B cell (primary cell): Measurements from ENCODE around the gene SAP130. TPM values are rescaled to one million over a fixed set of nuclear protein-coding genes. Genes with fewer than 3 reads are reported as not detected.

Experiments
- ATAC-seq: fragments of 200-7000 bp; cut with Tn5 transposase; one replicate; pipeline ENCODE4 v1.10.0; 2021; ENCODE audit warnings: low read depth, mild to moderate bottlenecking, moderate number of reproducible peaks, moderate library complexity
- CTCF ChIA-PET: fragments of 350-600 bp; sonication (Branson Sonifier 250); formaldehyde crosslinking; loops from one replicate; lab custom pipeline; 2021; ENCODE audit warnings: antibody characterized with exemption, inconsistent platforms; lab: Charles Lee
- POLR2A ChIA-PET: fragments of 350-600 bp; sonication (Branson Sonifier 250); formaldehyde crosslinking; loops from one replicate; lab custom pipeline; 2021; ENCODE audit warnings: antibody characterized with exemption; lab: Charles Lee
- DNase-seq: peaks from one replicate; pipeline ENCODE4 v3.0.0; 2013
- H2AFZ ChIP-seq: 2 replicates; pipeline ENCODE4 v1.6.1; 2012; ENCODE audit warnings: mild to moderate bottlenecking, low read depth, low read length; ENCODE audit not compliant: insufficient read depth, poor library complexity, severe bottlenecking
- H3K27ac ChIP-seq, 2 donors: 1 replicate in 1 of 2; 2 replicates in 1 of 2; pipeline ENCODE4 v1.5.1; 2012 to 2013; ENCODE audit warnings: low read length in 2 of 2, mild to moderate bottlenecking in 2 of 2, moderate library complexity in 1 of 2
- H3K27me3 ChIP-seq, 4 experiments: fragments of 200-600 bp in 1 of 4; sonication (generic) in 1 of 4; replicated peaks in 1 of 4; 1 replicate in 2 of 4; 2 replicates in 2 of 4; pipeline versions ENCODE4 v1.6.1 to v1.7.0; 2013 to 2016; ENCODE audit warnings: low read length in 3 of 4, mild to moderate bottlenecking in 2 of 4, mixed read lengths in 1 of 4, moderate library complexity in 1 of 4; ENCODE audit not compliant: insufficient read depth in 4 of 4, control insufficient read depth in 3 of 4; ENCODE audit errors: control extremely low read depth in 1 of 4
- H3K36me3 ChIP-seq, 2 experiments: replicated peaks in 1 of 2; 1 replicate in 1 of 2; 2 replicates in 1 of 2; pipeline versions ENCODE4 v1.6.1 to v1.7.1; 2013; ENCODE audit warnings: low read length in 1 of 2; ENCODE audit not compliant: insufficient read depth in 2 of 2, control insufficient read depth in 1 of 2; ENCODE audit errors: control extremely low read depth in 1 of 2, extremely low read depth in 1 of 2
- H3K4me1 ChIP-seq, 2 donors: fragments of 200-600 bp in 1 of 2; sonication (generic) in 1 of 2; 1 replicate in 1 of 2; 2 replicates in 1 of 2; pipeline versions ENCODE4 v1.5.1 to v1.6.1; 2013 to 2017; ENCODE audit warnings: low read length in 2 of 2; ENCODE audit not compliant: control insufficient read depth in 2 of 2, insufficient read depth in 2 of 2
- H3K4me2 ChIP-seq: replicated peaks from 2 replicates; pipeline ENCODE3; 2012; ENCODE audit warnings: mild to moderate bottlenecking, low read depth, low read length; ENCODE audit not compliant: poor library complexity, severe bottlenecking
- H3K4me3 ChIP-seq, 5 experiments: fragments of 200-600 bp in 1 of 5; sonication (generic) in 1 of 5; 1 replicate in 3 of 5; 2 replicates in 2 of 5; pipeline versions ENCODE4 v1.5.1 to v1.7.0; 2011 to 2016; ENCODE audit warnings: low read length in 4 of 5, mild to moderate bottlenecking in 4 of 5, low read depth in 2 of 5, control low read depth in 1 of 5, moderate library complexity in 1 of 5; ENCODE audit not compliant: insufficient read depth in 1 of 5; ENCODE audit errors: control extremely low read depth in 1 of 5, extremely low read depth in 1 of 5
- H3K79me2 ChIP-seq: fragments of 200-600 bp; sonication (generic); one replicate; pipeline ENCODE4 v1.6.0; 2016; ENCODE audit warnings: low read length; ENCODE audit not compliant: control insufficient read depth, insufficient read depth
- H3K9ac ChIP-seq: fragments of 200-600 bp; sonication (generic); 2 replicates; pipeline ENCODE4 v1.6.1; 2017; ENCODE audit warnings: mild to moderate bottlenecking, low read length, moderate library complexity
- H3K9me3 ChIP-seq, 3 donors: one replicate each; pipeline versions ENCODE4 v1.6.1 to v1.7.1; 2013; ENCODE audit warnings: low read length in 2 of 3; ENCODE audit not compliant: control insufficient read depth in 2 of 3, insufficient read depth in 1 of 3; ENCODE audit errors: control extremely low read depth in 1 of 3
- H4K20me1 ChIP-seq: 2 replicates; pipeline ENCODE4 v1.6.0; 2012; ENCODE audit warnings: mild to moderate bottlenecking, low read length; ENCODE audit not compliant: insufficient read depth, control insufficient read depth, poor library complexity, severe bottlenecking
- H3K27ac Mint-ChIP-seq: one replicate; pipeline ENCODE4 v1.8.0; 2021; ENCODE audit warnings: mixed read lengths
- H3K27me3 Mint-ChIP-seq: one replicate; pipeline ENCODE4 v1.8.0; 2021; ENCODE audit warnings: mixed read lengths
- H3K4me1 Mint-ChIP-seq: one replicate; pipeline ENCODE4 v1.8.0; 2021; ENCODE audit warnings: mixed read lengths
- H3K4me3 Mint-ChIP-seq: one replicate; pipeline ENCODE4 v1.8.0; 2021; ENCODE audit warnings: mixed read lengths
- H3K9me3 Mint-ChIP-seq: one replicate; pipeline ENCODE4 v1.8.0; 2022; ENCODE audit warnings: mixed read lengths; ENCODE audit not compliant: insufficient read depth
- EZH2 ChIP-seq: IDR thresholded peaks from 2 replicates; pipeline ENCODE4 v1.6.1; 2012; ENCODE audit warnings: borderline replicate concordance, low read depth, mild to moderate bottlenecking, moderate library complexity, low read length; ENCODE audit not compliant: insufficient read depth, poor library complexity, severe bottlenecking
- WGBS: methylation state at CpG from one replicate; pipeline ENCODE4 v1.1.5; 2013; ENCODE audit warnings: missing lambda C conversion rate; ENCODE audit not compliant: insufficient coverage; 5-methylcytosine and 5-hydroxymethylcytosine counted together
- intact Hi-C: fragments of 100-400 bp; cut with micrococcal nuclease; formaldehyde crosslinking; loops from one replicate; pipeline ENCODE4 v1.10.0; 2022
- polyA plus RNA-seq: library from polyadenylated mRNA; depleted of rRNA; stranded (reverse); fragments of >200 nt; gene quantifications from 2 replicates; pipeline ENCODE4 v1.2.3, GENCODE V29; 2012
- total RNA-seq, 2 donors: library from RNA; stranded (reverse); fragments of 120-200 nt in 1 of 2; gene quantifications; 1 replicate in 1 of 2; 2 replicates in 1 of 2; pipeline versions ENCODE4 v1.2.3 to v1.2.4, GENCODE V29; 2013 to 2022
- TF ChIP-seq, protein P1 (sequence below): fragments of 200-600 bp; IDR thresholded peaks from one replicate; pipeline ENCODE4 v1.8.0; 2022; ENCODE audit warnings: antibody characterized with exemption, mild to moderate bottlenecking

The SAP130 gene
- total and polyA plus RNA-seq, 2 donors (not counting 1 experiment from before 2014, with no cell fraction given) = 13.4 to 40.1 TPM

GRCh38 chr2:127985026-127985734 lies 42.7 kb downstream of the SAP130 start:
- no peaks in the 10 kb centered on the region for H4K20me1 ChIP-seq
- WGBS = 91% methylated on average over 2 of the region's 6 CpGs
- no peak overlapping the region for H3K4me2 ChIP-seq
- H3K9me3 ChIP-seq = no peaks in the 10 kb centered on the region
- intact Hi-C loops = no loop called here
- H3K4me1 Mint-ChIP-seq = no peaks in the 10 kb centered on the region
- DNase-seq (no peak), ATAC-seq (no peak)
- H3K27ac ChIP-seq = no peak overlapping the region
- H3K9ac ChIP-seq = no peak overlapping the region
- no peaks in the 10 kb centered on the region for H3K79me2 ChIP-seq
- no peak overlapping the region for H3K4me3 ChIP-seq
- no peak overlapping the region for H3K27ac Mint-ChIP-seq
- no peak overlapping the region for H2AFZ ChIP-seq
- no peaks in the 10 kb centered on the region for H3K4me1 ChIP-seq
- TF ChIP-seq EZH2 = no peak
- TF ChIP-seq, protein P1, sequence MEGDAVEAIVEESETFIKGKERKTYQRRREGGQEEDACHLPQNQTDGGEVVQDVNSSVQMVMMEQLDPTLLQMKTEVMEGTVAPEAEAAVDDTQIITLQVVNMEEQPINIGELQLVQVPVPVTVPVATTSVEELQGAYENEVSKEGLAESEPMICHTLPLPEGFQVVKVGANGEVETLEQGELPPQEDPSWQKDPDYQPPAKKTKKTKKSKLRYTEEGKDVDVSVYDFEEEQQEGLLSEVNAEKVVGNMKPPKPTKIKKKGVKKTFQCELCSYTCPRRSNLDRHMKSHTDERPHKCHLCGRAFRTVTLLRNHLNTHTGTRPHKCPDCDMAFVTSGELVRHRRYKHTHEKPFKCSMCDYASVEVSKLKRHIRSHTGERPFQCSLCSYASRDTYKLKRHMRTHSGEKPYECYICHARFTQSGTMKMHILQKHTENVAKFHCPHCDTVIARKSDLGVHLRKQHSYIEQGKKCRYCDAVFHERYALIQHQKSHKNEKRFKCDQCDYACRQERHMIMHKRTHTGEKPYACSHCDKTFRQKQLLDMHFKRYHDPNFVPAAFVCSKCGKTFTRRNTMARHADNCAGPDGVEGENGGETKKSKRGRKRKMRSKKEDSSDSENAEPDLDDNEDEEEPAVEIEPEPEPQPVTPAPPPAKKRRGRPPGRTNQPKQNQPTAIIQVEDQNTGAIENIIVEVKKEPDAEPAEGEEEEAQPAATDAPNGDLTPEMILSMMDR = no peak
- ChIA-PET CTCF (no interaction called here), POLR2A (no interaction called here)
- H3K27me3 ChIP-seq = no peaks in the 10 kb centered on the region
- peaks cover 25 to 68% of the 10 kb centered on the region in 2 experiments for H3K36me3 ChIP-seq
- H3K27me3 Mint-ChIP-seq = no peaks in the 10 kb centered on the region
- H3K9me3 Mint-ChIP-seq = no peaks in the 10 kb centered on the region
- no peak overlapping the region for H3K4me3 Mint-ChIP-seq

- Mint-ChIP-seq H3K9me3 (no peaks in the 10 kb centered on the region), H3K4me3 (no peak overlapping the region), H3K4me1 (no peaks in the 10 kb centered on the region), H3K27ac (no peak overlapping the region), H3K27me3 (no peaks in the 10 kb centered on the region)
- ATAC-seq = no peak
- Histone ChIP-seq H4K20me1 (no peaks in the 10 kb centered on the region), H3K79me2 (no peaks in the 10 kb centered on the region), H3K27me3 (no peaks in the 10 kb centered on the region), H3K4me2 (no peak overlapping the region), H2AFZ (no peak overlapping the region), H3K9ac (no peak overlapping the region), H3K27ac (no peak overlapping the region), H3K9me3 (no peaks in the 10 kb centered on the region), H3K4me1 (no peaks in the 10 kb centered on the region), H3K36me3 (peaks cover 25 to 66% of the 10 kb centered on the region in 2 experiments), H3K4me3 (no peak overlapping the region)
- intact Hi-C loops = no loop called here
- CTCF ChIA-PET = no interaction called here
- no CpG with 5 or more reads among the region's 3 CpGs for WGBS
- TF ChIP-seq, protein P1 = no peak
- TF ChIP-seq EZH2 = no peak
- POLR2A ChIA-PET = no interaction called here
- DNase-seq = no peak
These were observed 43.3 kb downstream of the SAP130 start for GRCh38 chr2:127984551-127984950.
